GM18499 (cell line): ENCODE measurements around the gene LRRK1.
A peak's percentile ranks its signal among the peaks of the same experiment; 100 is the strongest.

Experiments
- ATAC-seq: cut with Tn5 transposase; IDR thresholded peaks from one replicate; pipeline ENCODE4 v1.9.1; 2021; ENCODE audit warnings: moderate number of reproducible peaks; ENCODE audit not compliant: insufficient read depth, unreplicated experiment

LRRK1 gene

DNA sequence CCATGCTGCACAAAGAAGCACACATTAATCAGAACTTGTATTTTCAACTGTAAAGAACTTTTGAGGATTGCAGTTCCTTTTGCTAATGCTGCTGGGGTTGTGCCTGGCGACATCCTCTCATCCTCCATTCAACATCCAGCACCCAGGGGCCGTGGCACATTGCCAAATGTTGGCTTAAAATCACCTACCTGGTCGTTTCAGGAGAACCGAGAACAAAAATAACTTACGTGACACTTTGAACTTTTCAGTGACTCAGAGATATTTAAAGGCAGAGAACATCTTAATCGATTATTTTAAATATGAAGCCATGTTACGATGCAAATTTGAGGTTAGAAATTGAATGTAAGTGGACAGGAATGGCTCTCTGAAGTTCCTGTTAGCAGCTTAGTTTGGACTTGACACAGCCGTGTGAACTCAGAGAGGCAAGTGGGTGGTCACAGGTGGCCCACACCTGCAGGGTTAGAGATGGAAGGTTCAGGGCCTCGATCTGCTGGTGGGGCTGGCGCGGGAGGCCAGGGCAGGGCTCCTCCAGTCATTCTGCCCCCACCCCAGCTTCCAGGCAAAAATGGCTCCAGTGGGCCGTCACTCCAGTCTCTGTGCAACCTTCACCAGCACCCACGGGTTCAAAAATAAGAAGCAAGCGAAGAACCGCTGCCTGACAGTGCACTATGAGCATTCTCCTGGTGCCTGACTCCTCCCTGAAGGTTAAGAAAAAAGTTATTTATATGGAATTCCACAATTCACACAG, 12.2 kb downstream of the LRRK1 start:
- ATAC-seq, result peak; percentile 38

DNA sequence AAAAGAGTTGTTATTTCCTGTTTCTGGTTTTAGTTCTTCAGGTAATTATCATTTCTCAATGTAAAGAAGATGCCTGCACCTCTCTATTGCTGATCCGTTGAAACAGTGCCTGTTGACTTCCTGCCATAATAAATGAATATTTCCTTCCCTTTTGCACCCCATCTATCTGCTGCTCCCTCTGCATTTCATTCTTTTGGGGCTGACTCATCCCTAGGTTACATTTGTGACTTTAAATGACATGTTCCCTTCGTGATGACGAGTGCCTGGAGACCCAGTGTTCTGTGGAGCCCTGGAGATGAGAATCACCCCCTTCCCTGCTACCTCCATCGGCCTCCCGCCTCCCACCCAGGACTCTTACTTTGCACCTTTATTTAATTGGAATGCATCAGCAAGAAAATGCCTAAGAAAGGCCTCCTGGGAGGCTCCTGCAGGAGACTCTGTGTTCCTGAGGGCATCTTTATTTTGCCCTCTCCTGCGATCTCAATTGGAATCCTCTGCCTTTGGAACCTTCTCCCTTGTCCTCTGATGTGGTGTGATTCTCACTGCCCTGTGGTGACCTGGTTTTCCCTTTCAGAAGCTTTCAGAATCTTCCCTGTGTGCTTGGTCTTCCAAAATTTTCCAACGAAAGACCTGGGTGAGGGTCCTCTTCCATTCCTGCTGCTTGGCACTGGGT, 13.7 kb downstream of the LRRK1 start:
- ATAC-seq, result no peak

GRCh38 chr15:100934166-100934565, 15.0 kb downstream of the LRRK1 start:
- no peak for ATAC-seq

- no peak for ATAC-seq
Measured at GRCh38 chr15:100934726-100935125, 15.6 kb downstream of the LRRK1 start.

DNA sequence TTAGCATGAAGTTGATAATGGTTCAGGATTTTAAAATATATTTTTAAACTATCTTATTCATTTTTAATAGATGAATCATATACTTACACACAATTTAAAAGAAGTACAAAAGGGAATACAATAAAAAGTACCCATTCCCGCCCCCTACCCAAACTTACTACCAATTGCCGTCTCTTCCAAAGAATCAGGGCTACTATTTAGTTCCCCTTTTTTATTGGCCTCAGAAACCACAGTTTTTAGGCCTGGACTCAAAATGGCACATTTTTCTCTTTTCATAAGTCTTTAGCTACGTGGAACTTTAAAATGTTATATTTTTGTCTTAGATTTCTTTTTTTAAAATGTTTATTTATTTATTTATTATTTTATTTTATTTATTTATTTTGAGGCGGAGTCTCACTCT, 18.0 kb downstream of the LRRK1 start:
- ATAC-seq, result no peak

DNA sequence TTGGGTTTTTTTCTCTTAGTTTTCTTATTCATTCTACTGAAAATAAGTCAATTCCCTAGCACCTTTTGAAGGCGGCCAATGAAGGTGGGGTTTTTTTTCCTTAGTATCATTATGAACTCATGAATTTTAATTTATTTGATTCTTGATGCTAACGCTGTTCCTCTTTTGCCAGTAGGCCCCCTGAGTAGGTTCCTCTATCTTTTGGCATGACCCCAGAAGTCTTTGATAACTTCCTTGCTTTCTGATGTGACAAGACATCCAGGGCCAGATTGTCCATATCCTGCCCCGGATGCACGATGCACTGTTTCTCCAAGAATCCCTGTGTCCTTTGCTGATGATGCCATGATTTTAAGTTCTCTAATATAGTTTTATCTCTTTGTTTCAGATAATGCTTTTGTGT, 20.6 kb downstream of the LRRK1 start:
- ATAC-seq, result no peak

GRCh38 chr15:100940767-100941379, 21.7 kb downstream of the LRRK1 start:
- peak; percentile 31 for ATAC-seq

GRCh38 chr15:100941536-100941935, 22.4 kb downstream of the LRRK1 start:
- peak; percentile 31 for ATAC-seq

- ATAC-seq, result no peak
Measured at GRCh38 chr15:100942656-100943425, 23.7 kb downstream of the LRRK1 start.

DNA sequence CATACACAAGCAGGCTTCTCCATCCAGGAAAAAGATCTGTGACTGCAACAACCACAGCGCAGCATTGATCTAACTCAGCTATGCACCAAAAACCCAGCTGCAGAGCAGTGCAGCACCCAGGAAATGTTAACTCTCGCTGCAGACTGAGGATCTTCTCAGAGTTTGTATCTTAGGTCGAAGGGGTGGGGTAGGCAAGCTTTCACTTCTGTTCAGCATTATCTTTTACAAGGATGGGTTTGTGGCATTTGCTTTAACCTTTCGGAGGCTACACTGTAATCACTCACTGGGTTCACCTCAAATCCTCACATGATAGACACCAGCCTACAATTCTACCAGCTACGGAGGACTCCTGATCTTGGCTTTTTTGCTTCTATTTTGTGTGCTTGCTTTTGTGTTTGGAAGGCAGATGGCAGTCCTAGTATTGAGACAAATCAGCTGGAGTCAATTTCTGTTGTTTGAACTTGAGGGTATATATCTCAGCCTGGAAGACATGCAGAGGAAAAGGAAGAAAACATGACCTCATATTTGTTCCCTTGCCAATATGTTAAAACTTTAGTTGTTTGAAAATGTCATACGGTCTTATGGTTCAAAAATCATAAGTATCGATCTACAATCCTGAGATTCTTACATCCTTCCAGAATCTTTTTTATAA, 25.2 kb downstream of the LRRK1 start:
- ATAC-seq, result peak; percentile 44

DNA sequence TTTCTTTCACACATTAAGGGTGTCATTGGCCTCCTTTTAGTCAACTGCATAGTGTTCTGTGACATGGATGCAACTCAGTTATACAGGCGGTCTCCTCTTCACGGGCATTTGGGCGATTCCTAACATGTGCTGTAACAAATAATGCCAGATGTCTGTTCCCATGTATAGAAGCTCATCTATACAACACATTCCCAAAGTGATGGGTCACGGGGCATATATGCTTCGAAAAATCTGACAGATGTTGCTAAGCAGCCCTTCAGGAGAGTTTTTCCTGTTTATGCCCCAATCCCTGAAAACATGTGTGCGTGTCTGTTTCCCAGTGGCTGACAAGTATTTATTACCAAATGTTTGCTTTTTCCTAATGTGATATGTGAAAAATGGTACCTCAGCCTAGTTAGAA, 25.8 kb downstream of the LRRK1 start:
- ATAC-seq, result no peak

- no peak for ATAC-seq
Measured at GRCh38 chr15:100947760-100948429, 28.7 kb downstream of the LRRK1 start.

- no peak for ATAC-seq
Measured at GRCh38 chr15:100948430-100948762, 29.2 kb downstream of the LRRK1 start.

GRCh38 chr15:100949691-100950090, 30.5 kb downstream of the LRRK1 start:
- ATAC-seq, result no peak

DNA sequence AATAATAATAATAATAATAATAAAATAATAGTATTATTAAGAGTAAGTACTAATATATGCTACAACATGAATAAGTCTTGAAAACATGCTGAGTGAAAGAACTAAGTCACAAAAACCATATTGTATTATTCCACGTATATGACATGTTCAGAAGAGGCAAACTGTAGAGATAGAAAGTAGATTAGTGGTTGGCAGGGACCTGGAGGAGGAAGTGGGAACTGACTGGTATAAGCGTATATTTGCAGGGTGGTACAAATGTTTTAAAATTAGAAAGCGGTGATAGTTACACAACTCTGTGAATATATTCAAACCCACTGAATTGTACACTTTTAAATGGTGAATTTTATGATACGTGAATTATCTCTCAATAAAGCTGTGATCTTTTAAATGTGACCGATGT, 32.8 kb downstream of the LRRK1 start:
- no peak for ATAC-seq

DNA sequence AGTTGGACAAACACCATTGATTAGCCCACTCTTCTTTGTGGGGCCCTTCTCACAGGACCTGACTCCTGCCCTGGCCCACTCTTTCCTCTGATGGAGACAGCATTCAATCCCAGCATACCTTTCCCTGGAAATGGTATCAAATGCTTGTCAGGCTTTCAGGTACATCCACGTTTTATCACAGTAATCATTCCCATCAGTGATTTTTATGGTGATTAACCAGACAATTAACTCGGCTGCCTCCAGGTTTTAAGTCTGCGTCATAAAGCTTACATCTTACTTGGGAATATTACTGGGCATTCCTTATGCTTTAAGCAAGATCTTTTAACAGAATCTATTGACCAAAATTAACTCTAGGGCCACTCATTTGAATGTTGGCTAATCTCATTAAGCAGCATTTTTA, 33.4 kb downstream of the LRRK1 start:
- no peak for ATAC-seq

DNA sequence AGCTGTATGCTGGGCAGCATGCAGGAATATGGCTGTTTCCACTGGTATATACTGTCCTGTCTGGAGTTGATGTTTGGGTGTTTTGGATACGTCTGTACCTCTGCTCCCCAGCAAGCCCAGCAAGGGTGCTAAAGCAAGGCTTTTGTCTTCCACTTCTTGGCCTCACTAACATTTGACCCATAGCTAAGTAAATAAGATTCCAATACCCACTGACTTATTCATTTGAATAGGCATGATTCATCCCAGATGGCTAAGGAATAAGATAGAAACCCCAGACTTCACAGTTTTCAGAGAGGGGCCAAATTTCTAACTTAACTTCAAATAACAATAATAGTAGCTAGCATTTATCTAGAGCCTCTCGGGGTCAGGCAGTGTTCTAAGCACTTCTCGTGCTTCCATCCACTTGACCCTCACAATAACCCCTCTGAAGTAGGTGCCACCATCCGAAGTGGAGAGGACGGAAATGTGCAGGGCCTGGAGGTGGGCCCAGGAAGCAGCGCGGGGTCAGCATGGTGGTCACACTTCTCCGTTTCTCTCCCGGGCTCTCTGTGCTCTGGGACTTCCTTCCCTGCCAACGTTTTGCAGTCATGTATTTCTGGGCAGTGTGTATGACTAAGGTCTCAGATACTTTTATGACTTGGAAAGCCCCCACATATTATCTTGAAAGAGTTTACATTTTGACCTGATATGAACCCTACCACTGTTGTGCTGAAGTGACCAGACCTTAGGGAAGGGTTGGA, 39.3 kb downstream of the LRRK1 start:
- no peak for ATAC-seq

- no peak for ATAC-seq
Measured at GRCh38 chr15:100959066-100960050, 40.2 kb downstream of the LRRK1 start.
